ENCODE results near the gene SCD5. TPM values are rescaled to one million over a fixed set of nuclear protein-coding genes. Genes with fewer than 3 reads are reported as not detected.

SCD5 gene
- total and polyA plus RNA-seq, 9 of the 15 experiments (the other 6 are each of a cell fraction or from before 2014, with no cell fraction given) = 0.01 to 0.20 (median 0.03) TPM; not detected in 5

GRCh38 chr4:82623121-82623683 lies 175.4 kb downstream of the SCD5 start:
- CTCF ChIA-PET (ENCODE audit: low intra/inter-chr PET ratio) = no interaction called here
- in situ Hi-C loops (cut with MboI) (no loop called here), intact Hi-C loops (cut with micrococcal nuclease) (no loop called here)
- no peaks in the 10 kb centered on the region for H3K9me3 ChIP-seq (replicated peaks; ENCODE audit: control insufficient read depth, insufficient read depth, low read depth, low read length)
- H3K4me3 ChIP-seq = no peak overlapping the region
- H3K27me3 ChIP-seq (ENCODE audit: control insufficient read depth in 2 of 2, insufficient read depth in 2 of 2, low read length in 2 of 2) = peaks cover 24 to 52% of the 10 kb centered on the region in 2 experiments
- no peak for TF ChIP-seq ID3 (CRISPR knock-in tag; IDR thresholded peaks at IDR 0.05)
- TF ChIP-seq ID3 (tag; IDR thresholded peaks at IDR 0.05) = no peak
- TF ChIP-seq KDM2B (CRISPR knock-in tag; IDR thresholded peaks at IDR 0.05) = no peak
- no peak for TF ChIP-seq MLX (CRISPR knock-in tag; conservative IDR thresholded peaks at IDR 0.05)
- TF ChIP-seq ZBTB43 (CRISPR knock-in tag; IDR thresholded peaks at IDR 0.05) = no peak
- TF ChIP-seq RB1 (IDR thresholded peaks at IDR 0.05; ENCODE audit: low read depth) = no peak
- no peak for TF ChIP-seq CLOCK (CRISPR knock-in tag; IDR thresholded peaks at IDR 0.05; ENCODE audit: borderline replicate concordance)
- TF ChIP-seq HLTF (IDR thresholded peaks at IDR 0.05) = no peak
- TF ChIP-seq USF1 (CRISPR knock-in tag; IDR thresholded peaks at IDR 0.05) = no peak
- TF ChIP-seq RBFOX2 (IDR thresholded peaks at IDR 0.05; ENCODE audit: low read depth, low read length) = no peak
- no peak for TF ChIP-seq ZFP91 (CRISPR knock-in tag; IDR thresholded peaks at IDR 0.05)
- 0% methylated on average over 4 of the region's 4 CpGs for WGBS (ENCODE audit: insufficient coverage, low coverage, missing lambda C conversion rate)
- H3K9ac ChIP-seq (ENCODE audit: insufficient read depth in 1 of 2, low read depth in 2 of 2, low read length in 2 of 2) = no peak overlapping the region
- H2AFZ ChIP-seq (ENCODE audit: low read depth, low read length) = no peak overlapping the region
- FAIRE-seq (no peak), DNase-seq (ENCODE audit: extremely low read depth in 1 of 4, low spot score in 3 of 4) (no peak), ATAC-seq (no peak)
- H3K27ac ChIP-seq (ENCODE audit: extremely low read depth, low read depth, low read length) = no peak overlapping the region
- POLR2A ChIA-PET = no interaction called here
- no peaks in the 10 kb centered on the region for H3K4me1 ChIP-seq (replicated peaks in 1 of 2; ENCODE audit: control insufficient read depth in 2 of 2, insufficient read depth in 2 of 2, low read length in 2 of 2)
- H3K36me3 ChIP-seq (ENCODE audit: control insufficient read depth, insufficient read depth, low read length) = no peaks in the 10 kb centered on the region
- H4K20me1 ChIP-seq (replicated peaks; ENCODE audit: control insufficient read depth, insufficient read depth, low read length) = no peaks in the 10 kb centered on the region
- no peak overlapping the region for H3K4me2 ChIP-seq (ENCODE audit: insufficient read depth, low read length)
- BruUV-seq (replicated peaks) = no TSS peak
- H3K79me2 ChIP-seq (ENCODE audit: control insufficient read depth, insufficient read depth, low read length) = no peaks in the 10 kb centered on the region
- no peaks in the 10 kb centered on the region for H3K9me1 ChIP-seq (ENCODE audit: control insufficient read depth, insufficient read depth, low read length)
